Endothelial cell of umbilical vein (primary cell): ENCODE results near the gene ZKSCAN1.
"Not testable (repeated sequence)": the region's sequence is repeated elsewhere in the genome, so short reads cannot be mapped to it uniquely, and the experiment has no call there.

Experiments used
- EZH2 ChIP-seq: IDR thresholded peaks from 2 replicates; pipeline ENCODE4 v1.6.1; 2012; ENCODE audit warnings: borderline replicate concordance, low read depth, mild to moderate bottlenecking, moderate library complexity, low read length, inconsistent platforms; ENCODE audit not compliant: severe bottlenecking
- JUN ChIP-seq: IDR thresholded peaks from 2 replicates; pipeline ENCODE4 v1.6.1; 2011; ENCODE audit warnings: borderline replicate concordance, low read depth; ENCODE audit not compliant: insufficient read length, insufficient read depth
- POLR2A ChIP-seq: IDR thresholded peaks from 2 replicates; pipeline ENCODE4 v1.6.1; 2012; ENCODE audit warnings: low read depth, mild to moderate bottlenecking, control low read depth, low read length
- TF ChIP-seq, protein P1 (sequence below), 2 donors: IDR thresholded peaks; 1 replicate in 1 of 2; 2 replicates in 1 of 2; pipeline ENCODE4 v1.5.1; 2011; ENCODE audit warnings: low read length in 2 of 2, mild to moderate bottlenecking in 2 of 2, moderate library complexity in 2 of 2, control low read depth in 1 of 2, inconsistent platforms in 1 of 2, low read depth in 1 of 2; ENCODE audit not compliant: insufficient read depth in 1 of 2; ENCODE audit errors: extremely low read depth in 1 of 2

DNA sequence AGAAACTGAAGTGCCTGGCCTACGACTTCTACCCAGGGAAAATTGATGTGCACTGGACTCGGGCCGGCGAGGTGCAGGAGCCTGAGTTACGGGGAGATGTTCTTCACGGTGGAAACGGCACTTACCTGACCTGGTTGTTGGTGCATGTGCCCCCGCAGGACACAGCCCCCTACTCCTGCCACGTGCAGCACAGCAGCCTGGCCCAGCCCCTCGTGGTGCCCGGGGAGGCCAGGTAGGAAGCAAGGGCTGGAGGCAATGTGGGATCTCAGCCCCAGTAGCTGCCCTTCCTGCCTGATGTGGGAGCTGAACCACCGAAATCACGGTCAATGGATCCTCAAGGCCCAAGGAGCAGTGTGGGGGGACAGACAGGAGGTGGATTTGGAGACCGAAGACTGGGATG is 28.1 kb upstream of the ZKSCAN1 start:
- TF ChIP-seq POLR2A, EZH2, JUN: not testable (repeated sequence)
- TF ChIP-seq, protein P1, sequence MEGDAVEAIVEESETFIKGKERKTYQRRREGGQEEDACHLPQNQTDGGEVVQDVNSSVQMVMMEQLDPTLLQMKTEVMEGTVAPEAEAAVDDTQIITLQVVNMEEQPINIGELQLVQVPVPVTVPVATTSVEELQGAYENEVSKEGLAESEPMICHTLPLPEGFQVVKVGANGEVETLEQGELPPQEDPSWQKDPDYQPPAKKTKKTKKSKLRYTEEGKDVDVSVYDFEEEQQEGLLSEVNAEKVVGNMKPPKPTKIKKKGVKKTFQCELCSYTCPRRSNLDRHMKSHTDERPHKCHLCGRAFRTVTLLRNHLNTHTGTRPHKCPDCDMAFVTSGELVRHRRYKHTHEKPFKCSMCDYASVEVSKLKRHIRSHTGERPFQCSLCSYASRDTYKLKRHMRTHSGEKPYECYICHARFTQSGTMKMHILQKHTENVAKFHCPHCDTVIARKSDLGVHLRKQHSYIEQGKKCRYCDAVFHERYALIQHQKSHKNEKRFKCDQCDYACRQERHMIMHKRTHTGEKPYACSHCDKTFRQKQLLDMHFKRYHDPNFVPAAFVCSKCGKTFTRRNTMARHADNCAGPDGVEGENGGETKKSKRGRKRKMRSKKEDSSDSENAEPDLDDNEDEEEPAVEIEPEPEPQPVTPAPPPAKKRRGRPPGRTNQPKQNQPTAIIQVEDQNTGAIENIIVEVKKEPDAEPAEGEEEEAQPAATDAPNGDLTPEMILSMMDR (IDR thresholded peaks at IDR 0.05; ENCODE audit: extremely low read depth in 1 of 2, insufficient read depth in 1 of 2, low read depth in 1 of 2, low read length in 2 of 2): not testable (repeated sequence)
